ENCODE measurements around the gene SNAI3. TPM values are rescaled to one million over a fixed set of nuclear protein-coding genes. Genes with fewer than 3 reads are reported as not detected.

Gene SNAI3
- total RNA-seq, 1 experiment from 2014 or later = 2.2 TPM

GRCh38 chr16:88649924-88650748 is 36.2 kb downstream of the SNAI3 start:
- Histone ChIP-seq H4K20me1 (ENCODE audit: insufficient read depth) (no peaks in the 10 kb centered on the region), H3K9me3 (ENCODE audit: control insufficient read depth in 1 of 2, insufficient read depth in 1 of 2, low read depth in 1 of 2, low read length in 2 of 2) (no peaks in the 10 kb centered on the region), H3K36me3 (ENCODE audit: control insufficient read depth in 1 of 2, insufficient read depth in 2 of 2, low read length in 2 of 2) (peaks cover 5 to 10% of the 10 kb centered on the region in 2 experiments; a peak in 1 of 4 replicates), H3K27me3 (ENCODE audit: insufficient read depth, low read length) (no peaks in the 10 kb centered on the region), H2AFZ (ENCODE audit: low read depth, low read length, poor library complexity, severe bottlenecking) (no peak overlapping the region), H3K9me2 (ENCODE audit: insufficient read depth) (no peaks in the 10 kb centered on the region), H3K4me3 (replicated peaks in 1 of 2; ENCODE audit: low read depth in 1 of 2, low read length in 2 of 2) (peak overlapping the region; percentile 92 to 99), H3K27ac (ENCODE audit: low read depth, low read length) (peak overlapping the region; percentile 86), H3K9ac (ENCODE audit: low read length) (peak overlapping the region; percentile 98), H3K4me2 (ENCODE audit: low read length) (peak overlapping the region; percentile 95), H3K79me2 (ENCODE audit: insufficient read depth, low read length) (peaks cover 36% of the 10 kb centered on the region), H3K4me1 (ENCODE audit: control insufficient read depth in 1 of 2, insufficient read depth in 2 of 2, low read length in 2 of 2) (peaks cover 16 to 26% of the 10 kb centered on the region in 2 experiments)
- TSS peak; percentile 65 for BruUV-seq (replicated peaks)
- POLR2A ChIA-PET = no interaction called here
- DNase-seq (ENCODE audit: low read depth, low spot score) (no peak), ATAC-seq (peak; percentile 23)
- TF ChIP-seq REST (IDR thresholded peaks at IDR 0.05; ENCODE audit: low read depth) (no peak), TCF7L2 (IDR thresholded peaks at IDR 0.05; ENCODE audit: borderline replicate concordance, extremely low read depth, insufficient read depth, insufficient read length) (peak; percentile 24), SIN3A (IDR thresholded peaks at IDR 0.05; ENCODE audit: low read depth) (no peak), SP1 (IDR thresholded peaks at IDR 0.05; ENCODE audit: low read depth) (no peak), ZFX (IDR thresholded peaks at IDR 0.05) (no peak), POLR2A (IDR thresholded peaks at IDR 0.05; ENCODE audit: borderline replicate concordance, extremely low read depth, insufficient read depth, insufficient read length) (no peak)
- RAD21 ChIA-PET (ENCODE audit: low non-redundant PET in 1 of 2, low total read pairs in 2 of 2, uncharacterized antibody in 2 of 2, unreplicated experiment in 2 of 2) = no interaction called here
- intact Hi-C loops (cut with micrococcal nuclease) = loop anchor here (5.0 kb wide), 1 partner anchor 198 kb away; the partner anchor contains the start of gene ZFPM1
- CTCF ChIA-PET = no interaction called here
